SK-N-MC (cell line): ENCODE measurements around the gene SULT1A4.
"Not testable (repeated sequence)": the region's sequence is repeated elsewhere in the genome, so short reads cannot be mapped to it uniquely, and the experiment has no call there.

Source experiments
- DNase-seq: peaks from one replicate; pipeline ENCODE4 v3.0.0-alpha.2; 2011; ENCODE audit warnings: low read depth, low spot score
- H3K27ac ChIP-seq: fragments of 200-600 bp; sonication (generic); 2 replicates; pipeline ENCODE4 v1.5.1; 2016; ENCODE audit warnings: mixed run types
- H3K36me3 ChIP-seq: fragments of 200-600 bp; sonication (generic); 2 replicates; pipeline ENCODE4 v1.6.1; 2017; ENCODE audit warnings: antibody characterized with exemption, low read length, mixed read lengths; ENCODE audit not compliant: insufficient read depth
- H3K4me3 ChIP-seq: fragments of 200-600 bp; sonication (generic); 2 replicates; pipeline ENCODE4 v1.5.1; 2016
- H3K9ac ChIP-seq: fragments of 200-600 bp; sonication (generic); 2 replicates; pipeline ENCODE4 v1.8.0; 2017; ENCODE audit warnings: mixed run types, mixed read lengths; ENCODE audit not compliant: insufficient read length
- H3K9me3 ChIP-seq: fragments of 200-600 bp; sonication (generic); 2 replicates; pipeline ENCODE4 v1.6.1; 2017; ENCODE audit warnings: low read depth, mild to moderate bottlenecking, antibody characterized with exemption, low read length, moderate library complexity, mixed read lengths

The SULT1A4 gene

GRCh38 chr16:29506308-29506707 is 46.6 kb downstream of the SULT1A4 start, which contains the start of gene NPIPB12:
Gene NPIPB12, minus strand, starts transcription at chr16:29506408.
- H3K9ac ChIP-seq, H3K36me3 ChIP-seq, H3K27ac ChIP-seq, H3K4me3 ChIP-seq, H3K9me3 ChIP-seq, DNase-seq: not testable (repeated sequence)
